PFSK-1 (cell line): ENCODE measurements around the gene BMP2.

Experiments used
- POLR2AphosphoS5 ChIP-seq: IDR thresholded peaks from 2 replicates; pipeline ENCODE4 v1.6.1; 2012; ENCODE audit warnings: low read depth, mild to moderate bottlenecking, control low read depth, low read length, moderate library complexity
- TF ChIP-seq, protein P1 (sequence below), 2 experiments: IDR thresholded peaks; 2 replicates each; pipeline versions ENCODE4 v1.6.1 to v1.8.0; 2011 to 2012; ENCODE audit warnings: low read depth in 2 of 2, low read length in 2 of 2, control low read depth in 1 of 2, inconsistent platforms in 1 of 2, mild to moderate bottlenecking in 1 of 2, moderate library complexity in 1 of 2; ENCODE audit not compliant: insufficient read depth in 1 of 2

DNA sequence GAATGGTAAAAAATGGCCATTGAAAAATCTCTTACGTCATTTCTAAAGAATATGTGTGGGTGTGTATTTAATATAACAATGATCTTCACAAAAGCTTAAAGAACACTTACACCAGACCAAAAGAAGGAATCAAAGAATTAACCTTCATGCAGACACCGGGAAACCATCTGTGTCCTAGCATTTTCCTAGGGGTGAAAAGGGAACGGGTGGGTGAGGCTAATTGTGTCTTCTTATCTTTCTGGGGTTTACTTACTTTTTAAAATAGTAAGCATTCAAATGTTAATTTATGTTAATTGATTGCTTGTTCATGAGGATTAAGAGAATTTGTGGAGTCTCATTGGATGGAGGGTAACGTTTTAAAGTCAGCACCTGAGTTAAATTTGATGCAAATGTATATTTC, 47.5 kb downstream of the BMP2 start:
- no peak for TF ChIP-seq POLR2AphosphoS5
- TF ChIP-seq, protein P1, sequence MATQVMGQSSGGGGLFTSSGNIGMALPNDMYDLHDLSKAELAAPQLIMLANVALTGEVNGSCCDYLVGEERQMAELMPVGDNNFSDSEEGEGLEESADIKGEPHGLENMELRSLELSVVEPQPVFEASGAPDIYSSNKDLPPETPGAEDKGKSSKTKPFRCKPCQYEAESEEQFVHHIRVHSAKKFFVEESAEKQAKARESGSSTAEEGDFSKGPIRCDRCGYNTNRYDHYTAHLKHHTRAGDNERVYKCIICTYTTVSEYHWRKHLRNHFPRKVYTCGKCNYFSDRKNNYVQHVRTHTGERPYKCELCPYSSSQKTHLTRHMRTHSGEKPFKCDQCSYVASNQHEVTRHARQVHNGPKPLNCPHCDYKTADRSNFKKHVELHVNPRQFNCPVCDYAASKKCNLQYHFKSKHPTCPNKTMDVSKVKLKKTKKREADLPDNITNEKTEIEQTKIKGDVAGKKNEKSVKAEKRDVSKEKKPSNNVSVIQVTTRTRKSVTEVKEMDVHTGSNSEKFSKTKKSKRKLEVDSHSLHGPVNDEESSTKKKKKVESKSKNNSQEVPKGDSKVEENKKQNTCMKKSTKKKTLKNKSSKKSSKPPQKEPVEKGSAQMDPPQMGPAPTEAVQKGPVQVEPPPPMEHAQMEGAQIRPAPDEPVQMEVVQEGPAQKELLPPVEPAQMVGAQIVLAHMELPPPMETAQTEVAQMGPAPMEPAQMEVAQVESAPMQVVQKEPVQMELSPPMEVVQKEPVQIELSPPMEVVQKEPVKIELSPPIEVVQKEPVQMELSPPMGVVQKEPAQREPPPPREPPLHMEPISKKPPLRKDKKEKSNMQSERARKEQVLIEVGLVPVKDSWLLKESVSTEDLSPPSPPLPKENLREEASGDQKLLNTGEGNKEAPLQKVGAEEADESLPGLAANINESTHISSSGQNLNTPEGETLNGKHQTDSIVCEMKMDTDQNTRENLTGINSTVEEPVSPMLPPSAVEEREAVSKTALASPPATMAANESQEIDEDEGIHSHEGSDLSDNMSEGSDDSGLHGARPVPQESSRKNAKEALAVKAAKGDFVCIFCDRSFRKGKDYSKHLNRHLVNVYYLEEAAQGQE (IDR thresholded peaks at IDR 0.05; ENCODE audit: insufficient read depth in 1 of 2, low read depth in 2 of 2, low read length in 2 of 2), result no peak
